Glutamatergic neuron (in vitro differentiated cells): ENCODE measurements around the gene RAD51B. TPM values are rescaled to one million over a fixed set of nuclear protein-coding genes. Genes with fewer than 3 reads are reported as not detected.

Experiments used
- DNase-seq: peaks from one replicate; pipeline ENCODE4 v3.0.0; 2022
- H3K27ac Mint-ChIP-seq: one replicate; pipeline ENCODE4 v1.8.0; 2020; ENCODE audit warnings: mild to moderate bottlenecking, mixed read lengths, inconsistent platforms; ENCODE audit not compliant: unreplicated experiment
- H3K27me3 Mint-ChIP-seq: one replicate; pipeline ENCODE4 v1.8.0; 2020; ENCODE audit warnings: mild to moderate bottlenecking, moderate library complexity, mixed read lengths, inconsistent platforms; ENCODE audit not compliant: unreplicated experiment
- H3K36me3 Mint-ChIP-seq: one replicate; pipeline ENCODE4 v1.8.0; 2020; ENCODE audit warnings: mild to moderate bottlenecking, mixed read lengths, inconsistent platforms; ENCODE audit not compliant: unreplicated experiment
- H3K4me1 Mint-ChIP-seq: one replicate; pipeline ENCODE4 v1.8.0; 2020; ENCODE audit warnings: mild to moderate bottlenecking, low read depth, mixed read lengths, inconsistent platforms; ENCODE audit not compliant: unreplicated experiment
- H3K4me3 Mint-ChIP-seq: one replicate; pipeline ENCODE4 v1.8.0; 2020; ENCODE audit warnings: mild to moderate bottlenecking, mixed read lengths, inconsistent platforms; ENCODE audit not compliant: unreplicated experiment
- H3K9me3 Mint-ChIP-seq: one replicate; pipeline ENCODE4 v1.8.0; 2020; ENCODE audit warnings: mild to moderate bottlenecking, moderate library complexity, mixed read lengths, inconsistent platforms; ENCODE audit not compliant: unreplicated experiment
- CTCF ChIP-seq: fragments of 200-600 bp; sonication (generic); IDR thresholded peaks from one replicate; pipeline ENCODE4 v1.5.0; 2021; ENCODE audit not compliant: partially characterized antibody, unreplicated experiment
- total RNA-seq: library from RNA; stranded (reverse); fragmentation: NEBNext Ultra II Directional; extraction: Animal tissue kit (Norgen Biotek cat#: 25700); gene quantifications from one replicate; pipeline ENCODE4 v1.2.1, GENCODE V29; 2021; ENCODE audit not compliant: unreplicated experiment

Gene RAD51B
- total RNA-seq, 1 donor from 2014 or later = 9.7 TPM

- Mint-ChIP-seq H3K27me3 (no peaks in the 10 kb centered on the region), H3K4me1 (peaks cover 10% of the 10 kb centered on the region)
Observed at GRCh38 chr14:68373124-68373646, 553.6 kb downstream of the RAD51B start.

DNA sequence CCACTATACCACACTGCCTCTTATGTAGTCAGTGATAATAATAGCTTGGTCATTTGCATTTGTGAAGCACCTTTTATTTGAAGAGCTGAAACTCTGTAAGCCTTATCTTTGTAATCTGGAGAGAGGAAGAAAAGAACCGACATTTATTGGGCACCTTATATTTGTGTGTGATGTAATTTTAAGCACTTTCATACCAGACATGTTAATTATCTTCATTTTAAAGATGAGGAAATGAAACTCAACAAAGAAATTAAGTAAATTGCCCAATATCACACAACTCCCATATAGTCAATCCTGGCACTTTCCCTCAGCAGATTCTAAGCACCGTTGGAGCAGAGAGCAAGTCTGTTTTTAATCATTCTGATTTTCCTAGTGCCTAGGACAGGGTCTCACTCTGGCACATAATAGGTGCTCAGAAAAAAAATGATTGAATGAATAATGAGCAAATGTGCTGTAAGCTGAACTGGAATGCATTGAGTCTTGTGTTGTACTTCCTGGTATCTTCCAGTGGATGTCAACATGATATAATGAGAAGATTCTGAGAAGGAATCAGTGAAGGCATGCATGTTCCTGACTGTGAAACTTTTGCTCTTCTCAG is 554.4 kb downstream of the RAD51B start:
- Mint-ChIP-seq H3K4me3 (no peak overlapping the region), H3K4me1 (peaks cover 5% of the 10 kb centered on the region), H3K9me3 (peaks cover 2% of the 10 kb centered on the region), H3K27ac (no peak overlapping the region), H3K27me3 (no peaks in the 10 kb centered on the region), H3K36me3 (no peaks in the 10 kb centered on the region)
- TF ChIP-seq CTCF = no peak
- no peak for DNase-seq

More at GRCh38 chr14:68373124-68373646, 553.6 kb downstream of the RAD51B start:
- no peak for TF ChIP-seq CTCF
- no peak for DNase-seq
- H3K4me3 Mint-ChIP-seq = no peak overlapping the region
- no peaks in the 10 kb centered on the region for H3K36me3 Mint-ChIP-seq
- H3K9me3 Mint-ChIP-seq = peaks cover 2% of the 10 kb centered on the region
- no peak overlapping the region for H3K27ac Mint-ChIP-seq

DNA sequence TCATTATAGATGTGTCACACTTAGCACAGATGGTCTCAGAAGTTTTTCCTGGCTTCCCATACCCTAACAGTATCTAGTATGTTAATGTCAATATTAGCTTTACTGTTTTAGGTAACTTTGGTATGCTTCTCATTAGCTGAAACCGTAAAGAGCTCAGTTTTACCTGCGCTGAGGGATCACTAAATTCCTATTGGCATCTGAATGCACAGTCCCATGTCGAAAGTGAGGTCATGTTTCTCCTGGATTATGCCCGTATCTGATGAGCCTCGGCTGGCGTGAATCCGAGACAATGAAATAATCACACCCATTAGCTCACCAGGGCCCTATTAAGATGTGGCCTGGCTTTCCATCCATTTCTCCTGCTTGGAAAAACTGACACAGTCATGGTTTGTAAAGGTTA is 555.1 kb downstream of the RAD51B start:
- Mint-ChIP-seq H3K4me3 (no peak overlapping the region), H3K36me3 (no peaks in the 10 kb centered on the region), H3K27me3 (peaks cover 2% of the 10 kb centered on the region), H3K27ac (no peak overlapping the region), H3K9me3 (peaks cover 2% of the 10 kb centered on the region), H3K4me1 (peaks cover 5% of the 10 kb centered on the region)
- no peak for DNase-seq
- no peak for TF ChIP-seq CTCF

DNA sequence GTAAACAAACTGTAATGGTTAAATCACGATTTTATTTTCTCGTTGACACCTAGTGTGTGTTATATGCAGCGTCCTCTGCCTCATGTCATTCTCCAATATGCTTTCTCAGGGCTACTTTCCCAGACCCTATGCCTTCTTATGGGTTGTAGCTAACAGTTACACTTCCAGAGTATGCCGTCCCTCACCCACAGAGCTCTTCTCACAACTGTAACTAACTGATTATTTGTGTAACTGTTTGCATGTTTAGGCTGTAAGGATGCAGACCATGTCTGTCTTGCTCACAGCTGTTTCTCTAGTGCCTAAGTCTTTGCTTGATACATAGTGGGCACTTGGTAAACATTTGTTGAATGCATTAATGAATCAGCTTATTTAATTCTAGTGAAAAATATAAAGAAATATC is 555.8 kb downstream of the RAD51B start:
- H3K4me1 Mint-ChIP-seq = peaks cover 8% of the 10 kb centered on the region
- peaks cover 2% of the 10 kb centered on the region for H3K9me3 Mint-ChIP-seq
- H3K27me3 Mint-ChIP-seq = peaks cover 2% of the 10 kb centered on the region
- no peak overlapping the region for H3K27ac Mint-ChIP-seq
- no peak overlapping the region for H3K4me3 Mint-ChIP-seq
- no peak for DNase-seq
- H3K36me3 Mint-ChIP-seq = no peaks in the 10 kb centered on the region
- TF ChIP-seq CTCF = no peak

- no peak overlapping the region for H3K4me3 Mint-ChIP-seq
- no peak for TF ChIP-seq CTCF
- no peak overlapping the region for H3K27ac Mint-ChIP-seq
- H3K27me3 Mint-ChIP-seq = peaks cover 2% of the 10 kb centered on the region
- H3K4me1 Mint-ChIP-seq = peaks cover 8% of the 10 kb centered on the region
- no peak for DNase-seq
- peaks cover 2% of the 10 kb centered on the region for H3K9me3 Mint-ChIP-seq
- no peaks in the 10 kb centered on the region for H3K36me3 Mint-ChIP-seq
Observed at GRCh38 chr14:68376067-68376779, 556.6 kb downstream of the RAD51B start.
